ENCODE measurements around the gene LRPPRC. TPM values are rescaled to one million over a fixed set of nuclear protein-coding genes. Genes with fewer than 3 reads are reported as not detected.

The LRPPRC gene
- total RNA-seq, 1 donor from 2014 or later: 120 TPM

DNA sequence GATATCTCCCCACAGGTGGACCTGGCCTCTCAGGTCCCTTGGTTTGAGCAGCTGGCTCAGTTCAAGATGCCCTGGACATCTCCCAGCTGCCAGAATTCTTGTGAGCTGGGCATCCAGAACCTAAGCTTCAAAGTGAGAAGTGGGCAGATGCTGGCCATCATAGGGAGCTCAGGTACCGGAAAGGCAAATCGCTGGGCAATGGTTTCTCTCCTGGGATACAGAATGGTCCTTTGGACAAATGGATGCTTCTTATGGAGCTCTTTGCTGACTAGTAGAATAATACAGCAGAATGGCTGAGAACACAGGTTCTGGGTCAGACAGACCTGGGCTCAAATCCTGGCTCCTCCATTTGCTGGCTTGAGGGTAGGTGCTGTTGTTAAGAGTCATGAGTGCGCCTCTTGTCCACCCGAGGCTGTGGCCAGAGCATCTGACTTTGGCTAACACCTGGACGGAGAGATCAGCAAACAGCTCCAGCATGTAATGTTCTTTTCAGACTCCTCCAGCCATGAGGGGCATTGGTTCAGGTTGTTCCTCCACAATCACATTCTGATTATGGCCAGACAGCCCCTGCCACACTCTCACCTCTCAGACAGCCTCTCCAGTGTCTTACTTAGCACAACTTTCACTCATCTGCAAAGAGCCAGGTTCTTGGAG is 149.5 kb downstream of the LRPPRC start:
- no peak overlapping the region for H3K27ac Mint-ChIP-seq
- CTCF ChIA-PET: no interaction called here
- DNase-seq: no peak
- H3K36me3 Mint-ChIP-seq (ENCODE audit: low read depth): no peaks in the 10 kb centered on the region
- H3K4me1 Mint-ChIP-seq: peaks cover 4% of the 10 kb centered on the region
- TF ChIP-seq, protein P1, sequence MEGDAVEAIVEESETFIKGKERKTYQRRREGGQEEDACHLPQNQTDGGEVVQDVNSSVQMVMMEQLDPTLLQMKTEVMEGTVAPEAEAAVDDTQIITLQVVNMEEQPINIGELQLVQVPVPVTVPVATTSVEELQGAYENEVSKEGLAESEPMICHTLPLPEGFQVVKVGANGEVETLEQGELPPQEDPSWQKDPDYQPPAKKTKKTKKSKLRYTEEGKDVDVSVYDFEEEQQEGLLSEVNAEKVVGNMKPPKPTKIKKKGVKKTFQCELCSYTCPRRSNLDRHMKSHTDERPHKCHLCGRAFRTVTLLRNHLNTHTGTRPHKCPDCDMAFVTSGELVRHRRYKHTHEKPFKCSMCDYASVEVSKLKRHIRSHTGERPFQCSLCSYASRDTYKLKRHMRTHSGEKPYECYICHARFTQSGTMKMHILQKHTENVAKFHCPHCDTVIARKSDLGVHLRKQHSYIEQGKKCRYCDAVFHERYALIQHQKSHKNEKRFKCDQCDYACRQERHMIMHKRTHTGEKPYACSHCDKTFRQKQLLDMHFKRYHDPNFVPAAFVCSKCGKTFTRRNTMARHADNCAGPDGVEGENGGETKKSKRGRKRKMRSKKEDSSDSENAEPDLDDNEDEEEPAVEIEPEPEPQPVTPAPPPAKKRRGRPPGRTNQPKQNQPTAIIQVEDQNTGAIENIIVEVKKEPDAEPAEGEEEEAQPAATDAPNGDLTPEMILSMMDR (IDR thresholded peaks at IDR 0.05): no peak
- intact Hi-C loops (cut with micrococcal nuclease): no loop called here
- no peaks in the 10 kb centered on the region for H3K27me3 Mint-ChIP-seq
- H3K4me3 Mint-ChIP-seq: no peak overlapping the region
- H3K9me3 Mint-ChIP-seq: no peaks in the 10 kb centered on the region
- POLR2A ChIA-PET: no interaction called here
- ATAC-seq (ENCODE audit: low read depth): no peak

DNA sequence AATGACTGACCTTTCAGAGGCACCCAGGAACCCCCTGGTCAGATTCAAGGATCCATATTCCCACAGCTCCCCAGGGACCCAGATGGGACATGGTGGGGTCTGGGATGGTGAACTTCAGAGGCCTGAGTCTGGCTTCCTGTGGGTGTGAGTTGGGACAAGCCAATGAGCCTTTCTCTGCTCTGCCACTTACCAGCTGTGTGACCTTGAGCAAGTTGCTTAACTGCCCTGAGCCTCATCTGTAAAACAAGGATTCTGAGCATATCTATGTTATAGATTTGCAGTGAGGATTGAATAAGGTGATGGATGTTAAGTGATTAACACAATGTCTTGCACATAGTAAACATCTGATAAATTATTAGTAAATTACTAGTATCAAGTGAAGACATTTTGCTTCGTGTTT is 150.6 kb downstream of the LRPPRC start:
- Mint-ChIP-seq H3K4me3 (no peak overlapping the region), H3K9me3 (no peaks in the 10 kb centered on the region), H3K27ac (no peak overlapping the region), H3K27me3 (no peaks in the 10 kb centered on the region), H3K4me1 (peaks cover 4% of the 10 kb centered on the region), H3K36me3 (ENCODE audit: low read depth) (no peaks in the 10 kb centered on the region)
- no peak for DNase-seq
- POLR2A ChIA-PET: no interaction called here
- TF ChIP-seq, protein P1 (IDR thresholded peaks at IDR 0.05): no peak
- no peak for ATAC-seq (ENCODE audit: low read depth)
- intact Hi-C loops (cut with micrococcal nuclease): no loop called here
- CTCF ChIA-PET: no interaction called here

DNA sequence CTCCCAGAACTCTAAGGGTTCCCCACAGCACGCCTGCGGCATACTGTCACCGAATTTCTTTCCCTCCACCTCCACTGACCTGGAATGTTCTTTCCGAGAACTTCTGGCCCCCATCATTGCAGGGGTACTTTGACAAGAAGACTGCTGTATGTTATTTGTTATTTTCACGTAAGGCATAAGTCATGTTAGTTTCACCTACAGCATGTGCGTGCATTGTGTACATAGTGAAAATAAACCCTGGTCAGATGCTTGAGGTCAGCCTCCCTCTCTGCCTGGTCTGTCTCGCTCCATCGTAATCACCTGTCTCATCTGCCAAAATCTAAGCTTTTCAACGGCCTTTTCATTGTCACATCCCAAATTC is 152.9 kb downstream of the LRPPRC start:
- no peak for DNase-seq
- no peaks in the 10 kb centered on the region for H3K27me3 Mint-ChIP-seq
- H3K9me3 Mint-ChIP-seq: no peaks in the 10 kb centered on the region
- no peak overlapping the region for H3K27ac Mint-ChIP-seq
- ChIA-PET POLR2A (no interaction called here), CTCF (no interaction called here)
- no peaks in the 10 kb centered on the region for H3K4me1 Mint-ChIP-seq
- no peak for ATAC-seq (ENCODE audit: low read depth)
- intact Hi-C loops (cut with micrococcal nuclease): no loop called here
- no peak overlapping the region for H3K4me3 Mint-ChIP-seq
- TF ChIP-seq, protein P1 (IDR thresholded peaks at IDR 0.05): no peak
- H3K36me3 Mint-ChIP-seq (ENCODE audit: low read depth): no peaks in the 10 kb centered on the region

DNA sequence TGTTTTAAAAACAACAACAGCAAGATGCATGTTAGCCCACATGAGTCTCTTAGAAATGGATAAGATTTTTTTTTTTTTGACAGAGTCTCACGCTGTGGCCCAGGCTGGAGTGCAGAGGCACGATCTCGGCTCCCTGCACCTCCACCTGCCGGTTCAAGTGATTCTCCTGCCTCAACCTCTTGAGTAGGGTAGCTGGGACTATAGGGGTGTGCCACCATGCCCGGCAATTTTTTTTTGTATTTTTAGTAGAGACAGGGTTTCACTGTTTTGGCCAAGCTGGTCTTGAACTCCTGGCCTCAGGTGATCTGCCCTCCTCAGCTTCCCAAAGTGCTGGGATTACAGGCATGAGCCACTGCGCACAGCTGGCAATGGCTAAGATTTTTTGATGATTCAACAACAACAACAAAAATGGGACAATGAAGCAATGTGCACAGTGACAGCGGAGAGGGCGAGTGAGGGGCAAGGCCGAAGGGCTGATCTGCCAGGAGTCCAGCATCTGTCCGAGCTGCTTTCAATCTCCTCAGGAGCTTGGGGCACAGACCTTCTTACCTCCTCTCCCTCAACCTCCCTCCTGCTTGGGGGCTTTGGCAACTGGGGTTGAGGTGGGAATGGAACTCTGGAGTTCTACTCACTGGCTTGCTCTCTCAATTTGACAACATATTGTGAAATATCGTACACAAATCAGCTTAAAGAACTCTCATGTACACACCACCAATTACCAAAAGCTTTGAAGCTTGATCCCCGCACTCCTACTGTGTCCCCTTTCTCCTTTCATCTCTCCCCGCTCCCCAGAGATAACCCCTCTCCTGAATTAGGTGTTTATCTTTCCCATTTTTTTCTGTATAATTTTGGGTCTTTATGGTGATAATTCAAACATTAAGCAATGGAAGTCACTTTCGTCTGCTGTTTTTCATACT is 153.6 kb downstream of the LRPPRC start:
- Mint-ChIP-seq H3K4me1 (no peaks in the 10 kb centered on the region), H3K4me3 (no peak overlapping the region), H3K9me3 (no peaks in the 10 kb centered on the region), H3K27me3 (no peaks in the 10 kb centered on the region), H3K36me3 (ENCODE audit: low read depth) (no peaks in the 10 kb centered on the region), H3K27ac (no peak overlapping the region)
- ChIA-PET CTCF (no interaction called here), POLR2A (no interaction called here)
- intact Hi-C loops (cut with micrococcal nuclease): no loop called here
- DNase-seq: no peak
- ATAC-seq (ENCODE audit: low read depth): no peak
- TF ChIP-seq, protein P1 (IDR thresholded peaks at IDR 0.05): no peak

DNA sequence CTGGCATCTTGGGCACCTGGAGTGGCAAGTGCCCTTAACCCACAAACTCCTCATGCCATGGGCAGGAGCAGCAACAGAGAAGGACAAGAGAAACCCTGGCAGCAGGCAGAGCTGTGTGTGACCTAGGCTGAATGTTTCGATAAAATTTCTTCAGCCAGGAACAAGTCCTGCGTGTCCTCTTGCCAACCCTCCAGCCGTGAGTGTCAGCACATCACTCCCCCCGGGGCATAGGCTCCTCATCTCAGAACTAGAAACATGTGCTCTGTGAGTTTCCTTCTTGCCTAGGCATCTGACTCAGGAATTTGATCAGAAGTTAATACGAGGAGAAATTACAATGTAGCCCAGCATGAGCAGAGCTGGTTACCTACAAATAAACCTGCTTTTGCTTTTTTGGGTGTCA is 154.8 kb downstream of the LRPPRC start:
- TF ChIP-seq, protein P1 (IDR thresholded peaks at IDR 0.05): no peak
- POLR2A ChIA-PET: no interaction called here
- no peak overlapping the region for H3K4me3 Mint-ChIP-seq
- H3K4me1 Mint-ChIP-seq: no peaks in the 10 kb centered on the region
- H3K36me3 Mint-ChIP-seq (ENCODE audit: low read depth): no peaks in the 10 kb centered on the region
- no peak overlapping the region for H3K27ac Mint-ChIP-seq
- H3K27me3 Mint-ChIP-seq: no peaks in the 10 kb centered on the region
- DNase-seq (no peak), ATAC-seq (ENCODE audit: low read depth) (no peak)
- no peaks in the 10 kb centered on the region for H3K9me3 Mint-ChIP-seq
- intact Hi-C loops (cut with micrococcal nuclease): no loop called here
- CTCF ChIA-PET: no interaction called here

Data from activated B cell treated with CpG ODN at 0.5 μM for 24 hours (primary cell).